Transverse colon (tissue), 4 donors: ENCODE results near the gene CFAP97D2. TPM values are rescaled to one million over a fixed set of nuclear protein-coding genes. Genes with fewer than 3 reads are reported as not detected.

Source experiments
- small RNA-seq, 4 donors: library from RNA; depleted of rRNA; stranded (forward); fragments of <200 nt; gene quantifications; one replicate each; pipeline ENCODE3, GENCODE V24; 2016
- total RNA-seq, 4 donors: library from RNA; depleted of rRNA; stranded (reverse); fragments of >200 nt; gene quantifications; one replicate each; pipeline ENCODE4 v1.1.0, GENCODE V29; 2016

The CFAP97D2 gene
- total RNA-seq, 4 donors from 2014 or later, result not detected

Small RNA genes lying within 50 kb of the gene (small RNA-seq; reads per million reads assigned to genes)
- gene MIR548AR, result 0 reads per million in 4 donors

Other genes with a start within 250 kb of the CFAP97D2 start
- 10 to 100 TPM in 1 of 4 donors, 1 to 10 TPM in 1, under 1 TPM in 1, not detected in 1; 0.41 to 77.4 (median 1.1) TPM for gene C13orf46, start 205.2 kb upstream of the CFAP97D2 start, total RNA-seq
- gene RASA3, start 46.6 kb upstream of the CFAP97D2 start, total RNA-seq, result 10 to 100 TPM in 1 of 4 donors, 1 to 10 TPM in 3; 4.4 to 15.6 (median 8.5) TPM
- 10 to 100 TPM; 34.8 to 75.4 (median 56.1) TPM for gene CDC16, start 55.6 kb downstream of the CFAP97D2 start, total RNA-seq
- 10 to 100 TPM; 15.3 to 49.7 (median 36.4) TPM for gene UPF3A, start 102.3 kb downstream of the CFAP97D2 start, total RNA-seq
- gene CHAMP1, start 135.2 kb downstream of the CFAP97D2 start, total RNA-seq, result 10 to 100 TPM in 3 of 4 donors, 1 to 10 TPM in 1; 3.4 to 57.2 (median 20.0) TPM